CD4-positive, alpha-beta memory T cell (primary cell): ENCODE results near the gene VSIG8. TPM values are rescaled to one million over a fixed set of nuclear protein-coding genes. Genes with fewer than 3 reads are reported as not detected.
A peak's percentile ranks its signal among the peaks of the same experiment; 100 is the strongest.

Experiments used
- CTCF ChIA-PET: fragments of 350-600 bp; sonication (Branson Sonifier 250); formaldehyde crosslinking; loops from one replicate; lab custom pipeline; 2021; ENCODE audit warnings: inconsistent platforms; ENCODE audit not compliant: partially characterized antibody; lab: Charles Lee
- POLR2A ChIA-PET: fragments of 350-600 bp; sonication (Branson Sonifier 250); formaldehyde crosslinking; loops from one replicate; lab custom pipeline; 2021; ENCODE audit not compliant: partially characterized antibody; lab: Charles Lee
- DNase-seq, 5 donors: peaks; one replicate each; pipeline versions ENCODE4 v3.0.0 to v3.0.0-alpha.2; 2020 to 2022; ENCODE audit warnings: mixed read lengths in 1 of 5
- H3K27ac ChIP-seq: one replicate; pipeline ENCODE4 v1.7.0; 2013; ENCODE audit warnings: low read depth, low read length
- H3K27me3 ChIP-seq: 2 replicates; pipeline ENCODE4 v1.7.0; 2013; ENCODE audit warnings: mild to moderate bottlenecking, low read length, moderate library complexity; ENCODE audit not compliant: insufficient read depth
- H3K36me3 ChIP-seq: 2 replicates; pipeline ENCODE4 v1.7.0; 2013; ENCODE audit warnings: mild to moderate bottlenecking, low read length, moderate library complexity; ENCODE audit not compliant: insufficient read depth
- H3K4me1 ChIP-seq: 2 replicates; pipeline ENCODE4 v1.7.0; 2013; ENCODE audit warnings: mild to moderate bottlenecking, low read length, moderate library complexity; ENCODE audit not compliant: insufficient read depth
- H3K4me3 ChIP-seq, 2 donors: one replicate each; pipeline ENCODE4 v1.7.0; 2013; ENCODE audit warnings: low read length in 2 of 2, mild to moderate bottlenecking in 1 of 2
- H3K9me3 ChIP-seq, 2 donors: one replicate each; pipeline ENCODE4 v1.7.0; 2013; ENCODE audit warnings: low read length in 2 of 2, control low read depth in 1 of 2; ENCODE audit not compliant: control insufficient read depth in 1 of 2
- H3K27ac Mint-ChIP-seq, 7 donors: one replicate each; pipeline ENCODE4 v1.8.0; 2020 to 2021; ENCODE audit warnings: mixed read lengths in 7 of 7, mild to moderate bottlenecking in 6 of 7, inconsistent platforms in 3 of 7, moderate library complexity in 3 of 7
- H3K27me3 Mint-ChIP-seq, 2 donors: one replicate each; pipeline ENCODE4 v1.8.0; 2020 to 2021; ENCODE audit warnings: mixed read lengths in 2 of 2
- H3K36me3 Mint-ChIP-seq, 2 donors: one replicate each; pipeline ENCODE4 v1.8.0; 2020 to 2021; ENCODE audit warnings: mixed read lengths in 2 of 2, inconsistent platforms in 1 of 2, mild to moderate bottlenecking in 1 of 2
- H3K4me1 Mint-ChIP-seq, 4 donors: one replicate each; pipeline ENCODE4 v1.8.0; 2020 to 2021; ENCODE audit warnings: mixed read lengths in 4 of 4, mild to moderate bottlenecking in 1 of 4
- H3K4me3 Mint-ChIP-seq, 8 donors: one replicate each; pipeline ENCODE4 v1.8.0; 2020 to 2021; ENCODE audit warnings: mixed read lengths in 8 of 8, mild to moderate bottlenecking in 7 of 8, moderate library complexity in 6 of 8, inconsistent platforms in 3 of 8
- H3K9me3 Mint-ChIP-seq, 8 donors: one replicate each; pipeline ENCODE4 v1.8.0; 2020 to 2021; ENCODE audit warnings: mixed read lengths in 8 of 8, mild to moderate bottlenecking in 5 of 8, inconsistent platforms in 3 of 8, moderate library complexity in 1 of 8
- intact Hi-C: fragments of 100-400 bp; cut with micrococcal nuclease; formaldehyde crosslinking; loops from one replicate; pipeline ENCODE4 v1.15.1; 2023
- polyA plus RNA-seq, 2 donors: library from polyadenylated mRNA; unstranded; fragments of 300-500 nt; fragmentation: Illumina TruSeq; gene quantifications; one replicate each; pipeline ENCODE4 v1.2.3, GENCODE V29; 2021
- total RNA-seq, 2 experiments: library from RNA; stranded (reverse); gene quantifications; one replicate each; pipeline ENCODE4 v1.2.3, GENCODE V29; 2021

VSIG8 gene
- total and polyA plus RNA-seq, 4 experiments from 2014 or later, result not detected

DNA sequence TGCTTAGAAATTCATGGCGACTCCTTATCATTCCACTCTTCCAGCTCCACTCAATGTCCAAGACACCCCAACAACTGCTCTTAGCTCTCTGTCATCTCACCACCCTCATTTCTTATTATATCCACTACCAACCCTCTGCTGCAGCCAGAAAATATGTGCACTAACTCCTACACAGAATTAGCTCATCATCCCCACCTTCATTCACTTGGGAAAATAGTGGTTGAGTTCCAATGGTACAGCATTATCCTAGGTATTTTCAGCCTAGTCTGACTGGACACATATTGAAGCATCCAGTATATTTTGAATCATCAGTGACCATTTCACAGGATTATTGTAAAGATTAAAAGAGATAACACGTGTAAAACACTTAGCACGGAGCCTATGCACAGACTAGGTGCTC is 16.7 kb upstream of the VSIG8 start:
- POLR2A ChIA-PET, result no interaction called here
- H3K27me3 Mint-ChIP-seq, result no peaks in the 10 kb centered on the region
- no peaks in the 10 kb centered on the region for H3K27me3 ChIP-seq

DNA sequence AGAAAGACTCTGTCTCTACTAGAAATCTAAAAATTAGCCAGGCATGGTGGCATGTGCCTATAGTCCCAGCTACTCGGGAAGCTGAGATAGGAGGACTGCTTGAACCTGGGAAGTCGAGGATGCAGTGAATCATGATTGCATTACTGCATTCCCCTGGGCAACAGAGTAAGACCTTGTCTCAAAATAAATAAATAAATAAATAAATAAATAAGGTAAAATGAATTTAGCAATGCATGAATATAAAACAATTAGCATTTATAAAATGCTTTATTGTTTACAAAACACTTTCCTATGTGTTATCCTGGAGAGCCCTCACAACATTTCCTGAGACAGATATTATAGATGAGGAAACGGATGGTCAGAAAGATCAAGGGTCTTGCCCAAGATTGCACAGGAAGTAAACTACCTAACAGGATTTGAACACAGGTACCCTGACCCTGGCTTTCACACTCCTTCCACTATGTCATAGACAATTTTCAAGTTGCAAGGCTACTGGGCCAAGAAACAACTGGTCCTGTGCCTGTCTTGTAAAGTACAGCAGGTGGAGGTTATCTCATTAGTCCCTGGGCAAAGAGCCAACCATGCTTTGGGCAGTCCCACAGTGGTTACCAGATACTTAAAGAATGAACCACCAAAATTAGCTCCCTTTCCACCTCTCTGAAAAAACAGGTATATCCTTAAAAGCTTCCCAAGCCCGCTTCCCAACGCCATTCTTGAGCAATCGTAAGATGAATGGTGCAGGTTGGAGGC is 15.4 kb upstream of the VSIG8 start:
- Histone ChIP-seq H3K36me3 (no peaks in the 10 kb centered on the region), H3K4me1 (peaks cover 16% of the 10 kb centered on the region), H3K27me3 (no peaks in the 10 kb centered on the region), H3K27ac (no peak overlapping the region), H3K9me3 (no peaks in the 10 kb centered on the region), H3K4me3 (no peak overlapping the region)
- Mint-ChIP-seq H3K27ac (no peak overlapping the region), H3K36me3 (no peaks in the 10 kb centered on the region), H3K9me3 (no peaks in the 10 kb centered on the region), H3K27me3 (no peaks in the 10 kb centered on the region), H3K4me3 (no peak overlapping the region), H3K4me1 (no peaks in the 10 kb centered on the region)
- DNase-seq, result no peak
- ChIA-PET CTCF (interaction anchor here (1.5 to 4.7 kb wide), 2 partner anchors 15 to 79 kb away, joined by 3 to 20 read pairs; no protein-coding TSS in a partner anchor), POLR2A (no interaction called here)
- intact Hi-C loops, result no loop called here

More for the DNA sequence above, 16.7 kb upstream of the VSIG8 start:
- Mint-ChIP-seq H3K4me3 (no peak overlapping the region), H3K27ac (no peak overlapping the region), H3K4me1 (no peaks in the 10 kb centered on the region), H3K36me3 (no peaks in the 10 kb centered on the region), H3K9me3 (no peaks in the 10 kb centered on the region)
- DNase-seq, result no peak
- intact Hi-C loops, result no loop called here
- Histone ChIP-seq H3K36me3 (no peaks in the 10 kb centered on the region), H3K4me3 (no peak overlapping the region), H3K4me1 (peaks cover 16% of the 10 kb centered on the region), H3K9me3 (no peaks in the 10 kb centered on the region), H3K27ac (no peak overlapping the region)
- CTCF ChIA-PET, result interaction anchor here (0.6 to 4.7 kb wide), 5 partner anchors 14 to 128 kb away, joined by 3 to 20 read pairs (median 3); no protein-coding TSS in a partner anchor

DNA sequence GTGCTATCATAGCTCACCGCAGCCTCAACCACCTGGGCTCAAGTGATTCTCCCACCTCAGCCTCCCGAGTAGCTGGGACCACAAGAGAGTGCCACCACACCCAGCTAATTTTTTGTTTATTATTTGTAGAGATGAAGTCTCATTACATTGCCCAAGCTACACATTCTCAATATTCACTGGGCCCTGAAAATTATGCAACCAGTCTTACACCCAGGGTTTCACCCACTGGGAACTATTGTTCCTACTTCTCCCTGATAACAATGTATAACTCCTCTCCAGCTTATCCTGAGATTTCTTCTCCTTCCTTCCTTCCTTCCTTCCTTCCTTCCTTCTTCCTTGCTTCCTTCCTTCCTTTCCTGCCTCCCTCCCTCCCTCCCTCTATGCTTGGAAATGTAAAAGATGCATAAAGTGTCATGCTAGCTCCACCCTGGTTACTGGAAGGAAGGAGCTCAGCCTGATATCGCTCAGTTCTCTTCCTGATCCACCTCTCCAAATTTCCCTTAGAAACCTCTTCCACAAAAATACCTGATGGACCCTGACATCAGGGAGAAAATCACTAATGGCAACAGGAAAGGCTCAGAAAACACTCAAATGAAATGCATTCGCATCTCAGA is 11.2 kb upstream of the VSIG8 start:
- peaks cover 0 to 3% of the 10 kb centered on the region in 2 donors for H3K27me3 Mint-ChIP-seq

DNA sequence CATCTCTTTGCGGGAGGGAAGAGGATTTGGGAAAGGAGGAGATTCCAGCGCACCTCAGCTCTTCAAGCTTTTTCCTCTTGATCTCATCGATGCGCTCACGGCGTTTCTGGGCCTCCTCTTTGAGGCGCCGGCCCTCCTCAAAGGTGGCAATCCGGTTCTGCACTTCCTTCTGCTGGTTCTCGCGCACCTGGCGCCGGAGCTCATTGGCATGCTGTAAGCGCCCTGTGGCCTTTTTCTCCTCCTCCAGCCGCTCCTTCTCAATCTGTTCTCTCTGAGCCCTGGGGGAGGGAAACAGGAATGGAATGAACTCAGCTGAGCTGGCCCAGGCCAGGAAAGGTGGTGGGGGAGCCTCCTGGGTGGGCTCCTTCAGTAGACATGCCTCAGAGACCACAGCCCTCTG is 10.4 kb upstream of the VSIG8 start:
- DNase-seq, result no peak
- H3K4me1 ChIP-seq, result no peaks in the 10 kb centered on the region
- intact Hi-C loops, result no loop called here
- Mint-ChIP-seq H3K27me3 (peaks cover 0 to 3% of the 10 kb centered on the region in 2 donors), H3K9me3 (no peaks in the 10 kb centered on the region), H3K4me1 (peaks cover 0 to 3% (median 0%) of the 10 kb centered on the region in 4 donors), H3K36me3 (no peaks in the 10 kb centered on the region), H3K27ac (no peak overlapping the region), H3K4me3 (no peak overlapping the region)
- no peaks in the 10 kb centered on the region for H3K36me3 ChIP-seq
- no peak overlapping the region for H3K4me3 ChIP-seq
- ChIA-PET POLR2A (interaction anchor here (1.6 kb wide), 1 partner anchor 18 kb away, joined by 6 read pairs; no protein-coding TSS in a partner anchor), CTCF (interaction anchor here (2.7 to 4.0 kb wide), 2 partner anchors 18 to 74 kb away, joined by 12 to 17 read pairs; no protein-coding TSS in a partner anchor)
- no peaks in the 10 kb centered on the region for H3K27me3 ChIP-seq
- no peaks in the 10 kb centered on the region for H3K9me3 ChIP-seq
- H3K27ac ChIP-seq, result no peak overlapping the region

More for the DNA sequence above, 11.2 kb upstream of the VSIG8 start:
- no peaks in the 10 kb centered on the region for H3K9me3 Mint-ChIP-seq
- ChIA-PET CTCF (interaction anchor here (1.0 to 4.0 kb wide), 3 partner anchors 17 to 84 kb away, joined by 3 to 17 read pairs (median 12); no protein-coding TSS in a partner anchor), POLR2A (interaction anchor here (0.7 kb wide), 1 partner anchor 75 kb away, joined by 4 read pairs; no protein-coding TSS in a partner anchor)
- Histone ChIP-seq H3K9me3 (no peaks in the 10 kb centered on the region), H3K4me1 (no peaks in the 10 kb centered on the region), H3K4me3 (no peak overlapping the region), H3K27me3 (no peaks in the 10 kb centered on the region), H3K27ac (no peak overlapping the region), H3K36me3 (no peaks in the 10 kb centered on the region)
- peaks cover 0 to 3% (median 0%) of the 10 kb centered on the region in 4 donors for H3K4me1 Mint-ChIP-seq
- no peaks in the 10 kb centered on the region for H3K36me3 Mint-ChIP-seq
- DNase-seq, result no peak
- no peak overlapping the region for H3K27ac Mint-ChIP-seq
- no peak overlapping the region for H3K4me3 Mint-ChIP-seq
- intact Hi-C loops, result no loop called here

DNA sequence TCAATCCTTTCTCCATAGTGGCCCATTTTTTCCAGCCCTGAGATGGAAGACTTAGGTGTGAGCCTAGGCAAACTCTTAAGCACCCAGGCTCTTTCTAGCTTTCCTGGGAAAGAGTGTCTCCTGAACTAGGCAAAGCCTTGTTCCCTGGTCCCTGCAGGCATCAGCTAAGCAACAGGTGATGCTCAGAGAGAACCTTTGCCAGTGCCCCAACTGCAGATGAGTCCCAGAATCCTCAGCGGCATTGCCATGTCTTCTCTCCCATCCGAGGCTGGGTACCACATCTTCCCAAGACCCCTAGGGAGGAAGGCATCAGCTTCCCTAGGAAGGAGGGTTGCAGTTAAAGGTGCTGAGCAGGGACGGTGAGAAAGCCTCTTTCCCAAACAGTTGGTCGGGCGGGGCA is 8.2 kb upstream of the VSIG8 start:
- H3K4me3 ChIP-seq, result no peak overlapping the region
- no peaks in the 10 kb centered on the region for H3K27me3 ChIP-seq
- CTCF ChIA-PET, result interaction anchor here (1.1 kb wide), 1 partner anchor 73 kb away, joined by 5 read pairs; no protein-coding TSS in a partner anchor
- H3K27ac ChIP-seq, result no peak overlapping the region
- POLR2A ChIA-PET, result no interaction called here
- H3K27ac Mint-ChIP-seq, result no peak overlapping the region
- H3K4me1 ChIP-seq, result peaks cover 9% of the 10 kb centered on the region
- no peaks in the 10 kb centered on the region for H3K9me3 Mint-ChIP-seq
- no peaks in the 10 kb centered on the region for H3K36me3 ChIP-seq
- H3K27me3 Mint-ChIP-seq, result peaks cover 0 to 3% of the 10 kb centered on the region in 2 donors
- H3K9me3 ChIP-seq, result no peaks in the 10 kb centered on the region
- H3K4me3 Mint-ChIP-seq, result no peak overlapping the region
- intact Hi-C loops, result no loop called here
- H3K36me3 Mint-ChIP-seq, result no peaks in the 10 kb centered on the region
- DNase-seq, result no peak
- peaks cover 10 to 14% (median 12%) of the 10 kb centered on the region in 4 donors for H3K4me1 Mint-ChIP-seq

DNA sequence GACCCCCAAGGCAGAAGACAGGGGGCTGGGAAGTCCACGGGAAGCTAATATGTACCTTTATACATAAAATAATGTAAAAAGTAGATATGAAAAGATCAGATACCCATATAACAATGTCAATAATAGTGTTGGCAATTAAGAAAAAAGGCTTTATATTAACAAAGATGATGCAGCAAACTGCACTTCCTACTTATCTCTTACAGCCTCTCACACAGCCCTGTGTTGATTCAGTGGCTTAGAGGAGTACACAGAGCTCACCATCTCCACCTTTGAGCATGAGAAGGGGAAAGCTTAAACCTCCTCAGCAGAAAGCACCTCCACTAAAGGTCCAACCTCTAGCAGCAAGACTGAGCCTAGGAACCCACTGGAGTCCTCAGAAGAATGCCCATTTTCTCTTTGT is 7.2 kb upstream of the VSIG8 start:
- H3K9me3 Mint-ChIP-seq, result no peaks in the 10 kb centered on the region
- H3K4me3 Mint-ChIP-seq, result no peak overlapping the region
- H3K27ac Mint-ChIP-seq, result peak overlapping the region in 1 of 7 donors; percentile 9
- Histone ChIP-seq H3K4me1 (peaks cover 9% of the 10 kb centered on the region), H3K9me3 (no peaks in the 10 kb centered on the region), H3K4me3 (no peak overlapping the region), H3K36me3 (no peaks in the 10 kb centered on the region), H3K27me3 (no peaks in the 10 kb centered on the region), H3K27ac (no peak overlapping the region)
- intact Hi-C loops, result no loop called here
- peaks cover 0 to 3% of the 10 kb centered on the region in 2 donors for H3K27me3 Mint-ChIP-seq
- ChIA-PET POLR2A (interaction anchor here (1.3 kb wide), 1 partner anchor 16 kb away, joined by 3 read pairs; no protein-coding TSS in a partner anchor), CTCF (interaction anchor here (1.6 to 1.9 kb wide), 3 partner anchors 20 to 70 kb away, joined by 4 to 6 read pairs (median 5); no protein-coding TSS in a partner anchor)
- no peak for DNase-seq
- H3K36me3 Mint-ChIP-seq, result no peaks in the 10 kb centered on the region
- H3K4me1 Mint-ChIP-seq, result peaks cover 11 to 19% (median 13%) of the 10 kb centered on the region in 4 donors

DNA sequence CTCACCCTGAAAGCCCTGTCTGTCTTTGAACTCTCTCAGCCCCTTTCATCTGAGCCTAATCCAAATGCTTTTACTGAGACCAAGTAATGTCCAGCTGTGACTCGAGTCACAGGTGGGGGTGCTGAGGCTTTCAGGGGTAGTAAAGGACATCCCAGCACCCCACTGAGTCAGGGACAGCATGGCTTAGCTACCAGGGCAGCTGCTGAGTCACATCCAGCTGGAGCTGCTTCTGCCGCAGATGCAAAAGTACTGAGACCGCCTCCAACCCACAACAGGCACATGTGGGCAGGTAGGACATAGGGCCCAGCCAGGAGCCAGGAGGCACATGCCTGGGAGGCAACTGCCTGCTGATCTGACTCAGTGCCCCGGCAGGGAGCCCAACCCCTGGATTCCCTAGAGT is 6.7 kb upstream of the VSIG8 start:
- Mint-ChIP-seq H3K27ac (no peak overlapping the region), H3K36me3 (no peaks in the 10 kb centered on the region), H3K9me3 (no peaks in the 10 kb centered on the region), H3K4me3 (no peak overlapping the region), H3K27me3 (peaks cover 0 to 3% of the 10 kb centered on the region in 2 donors), H3K4me1 (peaks cover 11 to 19% (median 13%) of the 10 kb centered on the region in 4 donors)
- Histone ChIP-seq H3K27ac (no peak overlapping the region), H3K4me3 (no peak overlapping the region), H3K4me1 (peaks cover 9% of the 10 kb centered on the region), H3K9me3 (no peaks in the 10 kb centered on the region), H3K27me3 (no peaks in the 10 kb centered on the region), H3K36me3 (no peaks in the 10 kb centered on the region)
- DNase-seq, result no peak
- ChIA-PET POLR2A (interaction anchor here (1.3 kb wide), 1 partner anchor 15 kb away, joined by 3 read pairs; no protein-coding TSS in a partner anchor), CTCF (interaction anchor here (1.3 to 1.9 kb wide), 4 partner anchors 20 to 70 kb away, joined by 3 to 6 read pairs (median 4); no protein-coding TSS in a partner anchor)
- intact Hi-C loops, result no loop called here
